Neural cell (in vitro differentiated cells): ENCODE results near the gene GRIA1. TPM values are rescaled to one million over a fixed set of nuclear protein-coding genes. Genes with fewer than 3 reads are reported as not detected.

ENCODE experiments used
- polyA plus RNA-seq: library from polyadenylated mRNA; depleted of rRNA; stranded (reverse); fragments of >200 nt; gene quantifications from 2 replicates; pipeline ENCODE4 v1.2.3, GENCODE V29; 2014
- small RNA-seq, 3 experiments: library from RNA; depleted of rRNA; stranded (forward); fragments of <200 nt; gene quantifications; one replicate each; pipeline ENCODE3, GENCODE V24; 2012

GRIA1 gene
- polyA plus RNA-seq, 1 donor from 2014 or later = 59.6 TPM

Small RNA genes within 50 kb of the gene (small RNA-seq; reads per million reads assigned to genes)
- gene RN7SL177P = 0 reads per million in 3 experiments
